NCI-H1930 (cell line): ENCODE measurements around the gene PRKCA.

ENCODE experiments used
- DNase-seq, 2 experiments: peaks; one replicate each; lab custom pipeline; 2025; lab: John Stamatoyannopoulos, UW

The PRKCA gene

DNA sequence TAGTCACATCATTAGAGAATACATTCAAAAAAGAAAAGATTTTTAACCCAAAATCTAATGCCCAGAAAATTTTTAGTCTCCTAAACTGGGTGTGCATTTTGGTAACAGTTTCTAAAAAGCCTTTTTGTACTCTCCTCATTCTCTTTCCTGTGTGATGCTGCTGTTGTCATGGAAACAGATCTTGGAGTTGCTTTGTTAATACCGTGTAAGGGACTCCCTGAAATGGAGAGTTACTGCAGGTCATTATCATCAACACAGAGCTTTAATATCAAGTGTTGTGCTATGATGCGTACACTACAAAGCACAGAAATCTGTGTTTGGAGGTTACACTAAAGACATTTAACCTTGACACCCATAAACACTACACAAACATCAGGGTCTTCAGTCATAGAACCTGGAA, 216.3 kb downstream of the PRKCA start:
- DNase-seq, result no peak

DNA sequence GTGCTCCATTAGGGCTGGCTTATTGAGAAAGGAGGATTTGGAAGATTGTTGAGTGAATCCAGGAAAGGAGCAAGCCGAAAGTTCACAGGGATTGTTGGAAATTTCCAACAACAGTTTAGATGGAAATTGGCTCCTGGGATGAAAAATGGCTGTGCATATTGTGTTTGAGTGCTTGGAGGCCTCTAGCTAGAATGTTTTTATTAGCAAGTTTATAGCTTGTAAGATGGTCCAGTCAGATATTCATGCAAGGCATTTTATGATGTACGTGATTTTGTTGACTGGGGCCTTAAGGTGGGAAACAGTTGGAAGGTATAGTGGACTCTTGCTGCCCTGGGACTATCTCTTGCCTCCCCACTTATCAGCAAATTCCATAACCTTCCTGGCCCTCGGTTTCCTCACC, 216.7 kb downstream of the PRKCA start:
- DNase-seq, result no peak

DNA sequence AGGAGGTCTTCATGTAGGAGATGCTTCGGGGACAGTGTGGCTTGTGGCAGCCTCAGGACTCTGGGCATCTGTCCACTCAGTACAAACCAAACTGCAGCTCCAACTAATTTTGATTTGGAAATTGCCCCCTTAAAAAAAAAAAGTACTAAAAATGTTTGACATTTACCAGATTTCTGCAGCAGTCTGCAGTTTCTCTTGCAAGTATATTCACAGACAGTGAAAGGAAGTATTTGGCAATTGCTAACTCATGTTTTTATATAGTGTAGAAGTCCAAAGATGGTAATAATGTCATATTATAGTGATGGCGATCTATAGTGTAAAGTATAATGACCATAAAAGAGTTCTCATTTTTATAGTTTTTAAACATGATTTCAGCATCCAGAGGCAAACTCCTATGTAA, 218.6 kb downstream of the PRKCA start:
- no peak for DNase-seq

DNA sequence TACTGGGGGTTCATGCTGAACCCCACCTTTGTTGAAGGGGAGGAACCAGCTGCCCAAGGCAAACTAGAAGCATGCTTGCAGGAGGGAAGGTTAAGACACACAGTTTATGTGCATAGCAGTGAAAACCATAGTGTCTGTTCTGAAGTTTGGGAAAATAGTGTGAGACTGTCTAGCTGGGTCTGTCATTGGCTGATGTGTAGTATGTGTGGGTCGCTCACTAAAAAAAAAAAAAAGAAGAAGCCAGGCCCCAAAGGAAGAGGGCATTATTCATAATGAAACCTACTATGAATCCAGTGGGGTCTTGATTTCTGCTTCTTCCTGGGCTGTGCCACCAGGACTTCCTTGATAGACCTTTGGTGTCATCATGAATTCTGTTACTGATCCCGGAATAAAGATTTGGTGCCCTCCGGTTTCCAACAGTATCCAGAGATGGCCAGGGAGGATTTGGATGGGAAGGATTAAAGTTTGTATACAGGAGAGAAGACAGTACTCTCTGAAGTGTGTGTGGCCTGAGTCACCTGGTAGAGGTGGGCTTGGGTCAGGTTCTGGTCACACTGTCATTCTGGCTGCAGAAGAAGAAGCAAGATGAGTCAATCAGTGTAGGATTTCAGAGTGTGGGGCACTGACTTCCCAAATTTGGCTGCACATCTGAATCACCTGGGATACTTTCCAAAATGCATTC, 220.3 kb downstream of the PRKCA start:
- DNase-seq, result no peak

DNA sequence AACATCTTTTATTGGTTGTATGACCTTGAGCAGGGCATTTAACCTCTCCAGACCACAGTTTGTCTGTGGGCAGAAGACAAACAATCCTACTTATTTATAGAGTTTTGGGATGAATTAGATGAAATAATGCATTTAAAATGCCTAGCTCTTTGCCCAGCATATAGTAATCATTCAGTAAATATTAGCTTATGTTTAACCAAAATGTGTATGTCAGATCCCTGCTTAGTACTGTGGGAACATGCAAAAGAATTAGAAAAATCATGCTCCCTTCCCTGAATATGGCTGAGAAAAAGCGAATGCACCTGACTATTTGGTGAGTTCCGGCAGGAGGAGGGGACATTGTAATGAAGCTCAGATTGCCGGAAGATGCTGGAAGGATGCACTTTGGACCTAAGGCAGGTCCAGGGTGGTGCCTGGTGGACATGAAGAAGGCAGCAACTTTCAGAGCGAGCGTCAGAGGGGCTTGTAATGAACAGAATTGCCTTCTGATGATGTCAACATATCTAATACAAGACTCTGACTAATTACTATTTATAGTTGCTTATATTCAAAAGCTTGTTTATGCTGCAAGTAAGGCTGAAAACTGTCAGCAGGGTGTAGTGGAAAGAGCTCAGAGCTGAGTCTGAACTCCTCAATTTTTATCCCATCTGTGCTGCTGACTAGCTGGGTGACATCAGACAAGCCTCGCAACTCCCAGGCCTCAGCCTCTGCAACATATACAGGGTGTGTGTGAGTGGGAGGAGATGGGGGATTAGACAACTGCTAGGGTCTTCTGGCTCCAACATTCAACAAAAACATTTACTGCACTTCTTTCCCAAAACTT, 221.2 kb downstream of the PRKCA start:
- DNase-seq, result no peak

DNA sequence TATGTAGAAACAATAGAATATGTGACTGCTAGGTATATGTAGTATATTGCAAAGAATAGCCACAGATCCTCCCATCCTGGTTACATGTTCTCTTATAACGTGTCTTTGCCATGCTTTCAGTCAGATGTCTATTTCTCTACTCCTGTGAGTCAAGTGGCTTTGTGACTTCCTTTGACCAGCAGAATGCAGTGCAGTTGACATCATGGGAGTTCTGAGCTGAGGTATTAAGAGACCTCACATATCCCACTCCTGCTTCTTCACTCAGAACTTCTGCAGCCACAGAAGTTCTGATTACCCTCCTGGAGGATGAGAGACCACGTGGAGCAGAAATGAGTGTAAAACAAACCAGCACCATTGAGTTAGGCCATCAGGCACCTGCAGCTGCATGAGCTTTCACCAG, 222.5 kb downstream of the PRKCA start:
- DNase-seq, result no peak

DNA sequence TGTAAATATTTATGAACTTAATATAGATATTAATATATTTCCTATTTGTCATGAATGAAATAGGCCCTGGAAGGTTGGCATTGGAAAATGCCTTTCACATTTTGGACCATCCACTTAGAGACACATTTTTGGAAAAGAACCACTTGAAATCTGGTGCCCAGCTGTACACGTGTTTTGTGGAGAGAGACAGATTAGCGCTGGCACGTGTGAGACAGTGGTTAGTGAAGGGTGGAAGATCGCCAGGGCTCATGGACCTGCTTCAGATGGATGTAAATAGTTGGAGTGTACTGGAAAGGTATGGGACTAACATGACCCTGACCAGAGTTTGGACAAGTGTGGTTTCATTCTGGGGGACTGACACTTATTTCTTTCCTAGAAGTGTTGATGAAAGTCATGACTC, 222.9 kb downstream of the PRKCA start:
- no peak for DNase-seq

DNA sequence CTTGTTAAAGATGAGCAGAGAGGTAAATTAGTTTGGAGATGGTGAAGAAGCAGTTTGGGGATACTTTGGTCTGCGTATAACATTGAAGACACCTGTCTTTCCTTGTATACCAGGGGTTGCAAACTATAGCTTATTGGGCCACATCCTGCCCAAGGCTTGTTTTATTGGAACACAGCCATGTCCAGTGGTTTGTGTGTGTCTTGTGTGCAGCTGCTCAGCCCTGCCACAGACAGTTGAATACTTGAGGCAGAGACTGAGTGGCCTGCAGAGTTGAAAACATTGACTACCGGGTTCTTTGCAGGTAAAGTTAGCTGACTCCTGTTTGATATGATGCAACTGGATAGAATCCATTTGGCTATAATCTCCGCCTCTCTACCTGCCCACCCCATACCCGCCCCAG, 224.4 kb downstream of the PRKCA start:
- DNase-seq, result no peak

DNA sequence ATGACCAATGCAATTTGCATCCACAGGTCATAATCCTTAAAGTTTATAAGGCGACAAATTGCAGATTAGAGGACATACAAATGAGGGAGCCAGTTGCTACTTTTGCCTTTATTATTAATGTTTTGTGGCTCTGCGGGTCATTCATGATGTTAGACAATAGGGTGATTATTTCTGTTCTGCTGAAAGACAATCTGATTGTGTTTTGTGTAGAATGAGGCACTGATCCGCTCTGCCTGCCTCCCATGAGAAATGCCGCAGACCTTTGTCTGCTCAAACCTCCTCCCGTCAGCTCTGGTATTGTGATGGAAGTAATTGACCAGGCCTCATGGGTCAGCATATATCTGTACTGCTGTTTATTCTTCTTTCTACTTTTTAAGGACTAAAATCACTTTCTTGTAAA, 224.9 kb downstream of the PRKCA start:
- no peak for DNase-seq

DNA sequence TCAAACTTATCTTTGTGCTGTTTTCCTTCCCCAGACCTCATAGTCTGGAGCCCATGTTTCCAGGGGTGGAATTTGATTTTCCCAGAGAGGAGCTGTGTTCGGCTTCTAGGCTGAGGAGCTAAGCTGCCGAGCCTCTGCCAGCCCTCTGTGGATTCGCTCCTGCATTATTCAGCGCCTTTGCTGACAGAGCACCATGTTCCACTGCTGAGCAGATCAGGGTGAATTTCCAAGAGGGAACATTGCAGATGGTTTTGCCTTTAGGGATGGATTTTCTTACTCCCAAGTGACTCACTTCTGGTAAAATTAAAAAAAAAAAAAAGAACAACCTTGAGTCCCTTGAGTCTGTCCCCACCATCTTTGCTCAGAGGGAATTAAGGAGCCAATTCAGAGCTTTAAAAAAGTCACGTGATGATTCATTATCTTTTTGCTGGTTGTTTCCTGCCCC, 229.5 kb downstream of the PRKCA start:
- no peak for DNase-seq

DNA sequence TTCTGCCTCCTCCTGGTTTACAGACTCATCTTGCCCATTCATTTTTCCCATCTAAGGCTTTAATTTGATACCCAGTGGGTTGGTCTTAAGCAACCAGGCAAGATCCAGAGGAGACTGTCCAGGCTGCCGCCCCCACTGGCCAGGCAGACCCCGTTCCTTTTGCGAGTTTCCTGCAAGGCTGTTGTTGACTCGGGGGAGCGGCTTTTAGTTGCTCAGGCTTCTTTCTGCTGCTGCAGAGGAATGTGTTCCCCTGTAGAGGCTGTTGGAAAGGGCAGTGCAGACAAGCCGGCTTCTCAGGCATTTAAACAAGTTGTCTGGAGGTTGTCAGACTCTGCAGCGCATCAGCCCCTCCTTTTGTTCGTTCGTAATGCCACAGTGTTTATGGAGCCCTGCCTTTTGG, 231.2 kb downstream of the PRKCA start:
- no peak for DNase-seq

DNA sequence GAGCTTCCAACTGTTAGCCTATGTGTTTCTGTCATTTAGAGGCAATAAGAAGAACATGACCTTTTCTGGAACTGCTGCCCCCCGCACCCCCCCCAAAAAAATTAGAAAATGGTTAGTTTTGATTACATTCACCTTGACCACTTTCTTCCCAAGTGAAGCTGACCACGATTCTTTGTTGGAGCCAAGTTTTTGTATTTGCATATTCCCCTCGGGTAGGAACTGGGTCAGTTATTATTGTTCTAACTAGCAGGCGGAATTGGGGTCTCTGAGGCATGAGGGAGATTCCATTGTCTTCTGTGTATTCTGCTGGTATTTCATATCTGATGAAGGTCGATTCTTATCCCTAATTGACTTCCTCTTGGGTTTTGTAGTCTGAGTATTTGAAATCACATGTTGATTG, 231.6 kb downstream of the PRKCA start:
- DNase-seq, result no peak

DNA sequence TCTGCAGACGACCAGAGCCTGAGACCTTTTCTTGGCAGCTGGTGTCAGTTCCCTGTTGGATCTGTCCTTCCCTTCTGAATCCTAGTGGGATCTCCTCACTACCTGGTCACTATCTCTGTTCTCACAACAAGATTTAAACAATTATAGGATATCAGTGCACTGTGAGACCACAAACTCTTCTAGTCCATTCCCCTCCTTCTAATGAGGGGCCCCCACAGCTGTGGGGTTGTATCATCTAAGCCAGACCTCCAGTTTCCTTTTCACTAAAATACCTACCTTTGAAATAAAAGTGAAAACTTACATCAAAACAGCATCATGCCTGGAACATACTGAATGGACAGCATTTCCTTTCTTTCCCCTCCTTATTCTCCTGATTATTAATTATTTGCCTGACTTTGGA, 233.2 kb downstream of the PRKCA start:
- DNase-seq, result no peak

DNA sequence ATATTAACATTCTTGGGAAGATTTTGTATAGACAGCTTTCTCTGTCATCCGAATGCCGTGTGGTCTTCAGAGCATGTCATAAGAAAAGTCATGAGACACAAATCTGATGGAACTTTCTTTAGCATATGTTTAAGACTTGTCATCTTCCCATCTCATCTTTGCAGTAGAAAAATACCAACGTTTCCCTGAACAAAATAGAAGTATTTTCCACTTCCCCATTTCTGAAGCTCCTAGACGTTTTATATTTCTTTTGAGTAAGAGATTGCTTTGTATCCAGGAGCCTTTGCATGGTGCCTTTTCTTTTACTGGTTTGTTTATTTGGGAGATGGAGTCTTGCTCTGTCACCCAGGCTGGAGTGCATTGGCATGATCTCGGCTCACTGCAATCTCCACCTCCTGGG, 235.1 kb downstream of the PRKCA start:
- no peak for DNase-seq

DNA sequence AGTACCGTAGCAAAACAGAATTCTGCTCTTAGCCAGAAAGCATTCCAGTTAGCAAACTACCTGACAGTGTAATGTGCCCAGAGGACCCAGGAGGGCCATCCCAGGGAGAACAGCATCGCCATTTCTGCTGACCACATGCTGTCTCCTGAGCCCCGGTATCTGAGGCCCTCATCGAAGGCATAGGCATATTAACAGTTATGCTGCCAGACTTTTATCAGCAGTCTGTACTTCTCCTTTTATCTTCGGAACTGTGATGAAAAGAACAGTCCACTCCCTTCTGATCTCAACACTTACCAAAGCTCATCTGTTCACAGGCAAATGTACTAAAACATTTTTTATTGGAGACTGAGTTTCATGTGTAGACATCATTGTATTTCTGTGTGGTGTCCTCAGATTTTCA, 236.4 kb downstream of the PRKCA start:
- no peak for DNase-seq

DNA sequence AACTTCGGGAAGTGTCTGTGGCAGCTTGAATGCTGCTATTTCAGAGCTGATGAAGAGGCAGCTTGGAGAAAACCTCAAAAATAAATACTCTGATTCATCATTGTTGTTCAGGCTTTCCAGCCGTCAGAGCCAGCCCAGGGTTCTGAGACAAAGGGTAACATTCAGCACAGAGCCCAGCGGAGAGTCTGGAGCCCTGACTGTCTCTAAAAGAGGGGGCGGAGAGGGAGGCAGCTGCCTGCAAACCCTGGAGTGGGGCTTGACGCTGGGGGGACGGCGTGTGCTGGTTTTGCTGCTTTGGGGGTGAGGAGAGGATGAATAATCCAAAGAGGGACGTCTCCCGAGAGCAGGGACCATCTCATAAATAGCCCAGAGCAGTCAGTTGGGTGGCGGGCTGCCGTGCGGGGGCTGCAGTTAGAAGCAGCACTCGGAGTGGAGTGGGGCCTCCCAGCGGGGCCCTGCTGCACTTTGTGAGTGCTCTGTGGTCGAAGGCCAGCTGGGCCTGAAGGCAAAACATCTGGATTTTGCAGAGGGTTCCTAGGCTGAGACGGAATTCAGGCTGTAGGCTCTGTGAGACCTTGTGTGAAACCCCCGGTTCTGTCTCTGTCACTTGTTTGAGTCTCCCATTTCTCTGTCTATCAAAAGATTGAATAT, 237.8 kb downstream of the PRKCA start:
- no peak for DNase-seq

DNA sequence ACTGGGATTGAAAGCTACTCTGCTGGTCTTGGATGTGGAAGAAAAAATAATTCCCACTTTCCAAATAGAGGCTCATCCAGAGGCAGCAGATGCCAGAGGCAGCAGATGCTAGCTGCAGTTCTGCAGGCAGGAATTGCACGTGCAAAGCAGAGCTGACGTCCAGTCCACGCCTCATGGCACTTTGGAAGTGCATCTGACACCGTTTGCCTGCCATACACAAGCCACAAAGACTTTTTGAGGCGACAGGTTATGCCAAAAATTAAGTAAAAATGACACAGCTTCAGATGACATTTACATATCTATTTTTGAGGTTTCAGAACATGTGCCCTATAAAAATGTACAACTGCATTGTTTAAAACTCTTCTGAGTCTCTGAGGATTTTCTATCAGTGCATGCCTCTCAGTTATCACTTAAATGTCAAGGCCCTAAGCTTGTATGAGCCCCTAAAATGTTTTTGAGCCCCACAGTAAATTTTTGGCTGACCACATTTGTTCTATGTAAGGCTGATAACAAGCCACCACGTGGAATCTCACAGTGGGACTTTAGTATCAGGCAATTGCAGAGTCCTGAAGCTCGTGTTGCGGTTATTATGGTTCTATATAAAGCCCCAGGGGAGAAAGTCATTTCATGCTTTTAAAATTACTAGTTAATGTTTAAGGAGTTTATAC, 239.2 kb downstream of the PRKCA start:
- DNase-seq, result no peak

DNA sequence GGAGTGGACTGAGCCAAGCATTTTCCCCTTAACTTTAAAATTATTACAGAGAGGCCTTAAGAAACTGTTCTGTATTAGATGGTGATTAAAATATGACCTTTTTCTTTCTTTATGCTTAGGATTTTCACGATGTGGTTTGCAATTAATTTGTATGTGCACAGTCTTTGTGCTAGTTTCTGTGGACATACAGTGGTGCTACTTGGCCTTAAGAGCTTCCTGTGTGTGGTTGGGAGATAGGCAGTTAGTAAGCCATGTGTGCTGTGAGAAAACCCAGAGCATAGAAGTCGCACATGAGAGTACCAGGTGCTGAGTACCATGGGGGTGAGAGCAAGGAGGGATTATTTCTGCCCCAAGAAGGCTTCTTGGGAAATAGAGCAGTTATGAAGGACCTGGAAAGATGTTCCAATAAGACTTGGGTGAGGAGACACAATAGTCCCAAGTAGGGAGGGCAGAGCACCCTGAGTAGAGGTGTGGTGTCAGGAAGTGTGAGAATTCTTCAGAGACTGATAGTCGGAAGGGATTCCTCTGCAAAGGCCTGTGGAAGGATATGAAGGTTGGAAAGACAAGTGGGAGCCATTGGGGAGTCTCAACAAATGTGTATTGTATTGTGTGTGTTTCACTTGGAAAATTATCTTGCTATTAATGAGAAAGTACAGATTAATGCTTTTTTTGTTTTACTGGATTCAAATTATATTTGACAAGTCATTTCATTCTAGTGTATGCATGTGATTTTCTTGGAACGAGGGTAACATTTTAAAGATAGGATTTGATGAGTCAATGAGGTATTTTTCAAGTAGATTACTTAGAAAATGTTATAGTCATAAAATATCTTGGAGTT, 239.9 kb downstream of the PRKCA start:
- DNase-seq, result no peak

DNA sequence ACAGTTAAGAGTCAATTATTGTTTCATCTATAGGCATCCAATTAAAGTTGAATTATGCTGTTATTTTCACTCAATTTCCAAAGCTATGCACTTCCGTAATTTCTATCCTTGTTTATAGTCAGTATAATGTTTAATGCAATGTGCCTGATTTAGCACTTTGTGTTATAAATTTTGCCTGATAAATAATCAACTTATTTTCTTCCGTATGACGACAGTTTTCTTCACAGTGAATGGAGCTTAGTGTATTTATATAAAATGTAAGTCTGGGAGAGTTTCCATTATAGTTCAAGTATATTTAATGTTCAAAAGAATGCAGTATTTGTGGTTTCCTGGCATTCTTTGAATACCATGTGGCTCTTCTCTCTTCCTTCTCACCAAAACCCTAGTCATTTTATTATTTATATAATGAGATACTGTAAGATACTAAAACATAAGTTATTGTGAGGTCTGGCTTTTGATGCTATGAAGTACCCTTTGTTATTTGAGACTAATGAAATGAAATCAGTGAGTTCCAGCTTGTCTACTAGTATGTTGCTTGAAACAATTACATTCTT, 240.6 kb downstream of the PRKCA start:
- DNase-seq, result no peak

DNA sequence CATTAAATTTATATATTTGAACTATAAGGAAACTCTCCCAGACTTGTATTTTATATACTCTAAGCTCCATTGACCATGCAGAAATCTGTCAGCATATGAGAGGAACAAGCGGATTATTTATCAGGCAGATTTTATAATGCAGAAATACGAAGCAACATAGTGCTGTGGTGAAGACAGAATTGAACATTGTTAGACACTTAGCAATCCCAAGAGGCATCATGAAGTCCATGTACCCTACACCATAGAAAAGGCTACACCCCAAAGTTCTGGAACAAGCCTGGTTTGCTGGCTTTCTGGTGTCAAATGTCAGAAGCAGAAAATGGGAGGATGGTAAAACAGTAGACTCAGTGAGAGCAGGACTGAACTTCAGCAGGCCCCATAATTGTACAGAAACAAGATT, 241.1 kb downstream of the PRKCA start:
- DNase-seq, result no peak

DNA sequence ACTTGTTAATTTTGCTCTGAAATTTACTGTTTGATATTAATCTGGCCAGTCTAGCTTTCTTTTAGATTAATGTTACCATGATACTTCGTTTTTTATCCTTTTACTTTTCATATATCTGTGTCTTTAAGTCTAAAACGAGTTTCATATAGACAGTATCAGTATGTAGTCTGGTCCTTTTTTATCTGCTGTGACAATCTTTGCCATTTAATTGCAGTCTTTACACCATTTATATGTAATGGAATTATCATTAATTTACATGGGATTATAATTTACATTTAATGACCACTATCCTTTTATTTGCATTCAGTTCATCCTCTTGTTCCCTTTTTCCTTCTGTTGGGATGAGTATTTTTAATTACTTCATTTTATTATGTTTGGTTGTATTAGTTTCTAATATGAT, 243.5 kb downstream of the PRKCA start:
- DNase-seq, result no peak
